Hematopoietic multipotent progenitor cell treated with erythropoietin and hydrocortisone succinate and interleukin-3 and kit ligand, for 6 days (in vitro differentiated cells): Measurements from ENCODE around the gene FAM72B.
"Not testable (repeated sequence)": the region's sequence is repeated elsewhere in the genome, so short reads cannot be mapped to it uniquely, and the experiment has no call there.

ENCODE experiments used
- DNase-seq: peaks from one replicate; pipeline ENCODE4 v3.0.0-alpha.2; 2015

The FAM72B gene

GRCh38 chr1:121199763-121200162 lies 15.6 kb upstream of the FAM72B start:
- DNase-seq, result not testable (repeated sequence)

- DNase-seq, result not testable (repeated sequence)
Observed at GRCh38 chr1:121197095-121197882, 13.1 kb upstream of the FAM72B start.

GRCh38 chr1:121192512-121192911 lies 8.4 kb upstream of the FAM72B start:
- not testable (repeated sequence) for DNase-seq

GRCh38 chr1:121187914-121188313 lies 3.8 kb upstream of the FAM72B start:
- DNase-seq, result not testable (repeated sequence)

- not testable (repeated sequence) for DNase-seq
Observed at GRCh38 chr1:121186191-121186590, 2.1 kb upstream of the FAM72B start.

GRCh38 chr1:121185140-121185708 lies 1.1 kb upstream of the FAM72B start:
- DNase-seq, result not testable (repeated sequence)

- not testable (repeated sequence) for DNase-seq
Observed at GRCh38 chr1:121183867-121184266, 273 bp downstream of the FAM72B start.

- DNase-seq, result not testable (repeated sequence)
Observed at GRCh38 chr1:121178197-121178596, 5.9 kb downstream of the FAM72B start.

GRCh38 chr1:121176649-121177048 lies 7.5 kb downstream of the FAM72B start:
- not testable (repeated sequence) for DNase-seq

- DNase-seq, result not testable (repeated sequence)
Observed at GRCh38 chr1:121168152-121168668, 15.9 kb downstream of the FAM72B start.

- not testable (repeated sequence) for DNase-seq
Observed at GRCh38 chr1:121167225-121167738, 16.9 kb downstream of the FAM72B start.

GRCh38 chr1:121165296-121165695 lies 18.8 kb downstream of the FAM72B start:
- peak; percentile 0 for DNase-seq

- peak; percentile 23 for DNase-seq
Observed at GRCh38 chr1:121163850-121164757, 20.0 kb downstream of the FAM72B start.

GRCh38 chr1:121161199-121161901 lies 22.8 kb downstream of the FAM72B start:
- DNase-seq, result not testable (repeated sequence)

GRCh38 chr1:121160118-121160517 lies 24.0 kb downstream of the FAM72B start:
- not testable (repeated sequence) for DNase-seq

GRCh38 chr1:121157609-121158008 lies 26.5 kb downstream of the FAM72B start:
- DNase-seq, result not testable (repeated sequence)

GRCh38 chr1:121156958-121157603 lies 27.1 kb downstream of the FAM72B start:
- DNase-seq, result not testable (repeated sequence)

GRCh38 chr1:121155671-121156358 lies 28.3 kb downstream of the FAM72B start:
- DNase-seq, result peak; percentile 15

GRCh38 chr1:121154811-121155210 lies 29.3 kb downstream of the FAM72B start:
- DNase-seq, result not testable (repeated sequence)

- DNase-seq, result not testable (repeated sequence)
Observed at GRCh38 chr1:121152788-121153187, 31.4 kb downstream of the FAM72B start.

- DNase-seq, result not testable (repeated sequence)
Observed at GRCh38 chr1:121151294-121151693, 32.8 kb downstream of the FAM72B start.
